Thoracic aorta (tissue), 2 donors: ENCODE results near the gene CACNB1. TPM values are rescaled to one million over a fixed set of nuclear protein-coding genes. Genes with fewer than 3 reads are reported as not detected.

Experiments used
- ATAC-seq: fragments of 150-250 bp; one replicate; pipeline ENCODE4 v1.8.0; 2017; ENCODE audit warnings: low read depth; ENCODE audit not compliant: insufficient number of reproducible peaks, low FRiP score
- DNase-seq: peaks from one replicate; pipeline ENCODE4 v3.0.0-alpha.2; 2020; ENCODE audit warnings: low spot score
- H3K27ac ChIP-seq, 2 donors: fragments of 200-600 bp; sonication (generic); 1 replicate in 1 of 2; 2 replicates in 1 of 2; pipeline ENCODE4 v1.5.1; 2016; ENCODE audit warnings: mild to moderate bottlenecking in 2 of 2, moderate library complexity in 2 of 2
- H3K27me3 ChIP-seq: fragments of 200-600 bp; sonication (generic); replicated peaks from 2 replicates; pipeline ENCODE4 v1.6.0; 2016; ENCODE audit warnings: mild to moderate bottlenecking; ENCODE audit not compliant: insufficient read depth
- H3K36me3 ChIP-seq: fragments of 200-600 bp; sonication (generic); one replicate; pipeline ENCODE4 v1.5.1; 2016
- H3K4me1 ChIP-seq, 2 donors: fragments of 200-600 bp; sonication (generic); 1 replicate in 1 of 2; 2 replicates in 1 of 2; pipeline versions ENCODE4 v1.5.1 to v1.6.0; 2016; ENCODE audit warnings: low read depth in 2 of 2, mild to moderate bottlenecking in 1 of 2; ENCODE audit not compliant: control insufficient read depth in 1 of 2
- H3K4me3 ChIP-seq: fragments of 200-600 bp; sonication (generic); 2 replicates; pipeline ENCODE4 v1.5.1; 2016; ENCODE audit warnings: mild to moderate bottlenecking
- H3K9me3 ChIP-seq: fragments of 200-600 bp; sonication (generic); 2 replicates; pipeline ENCODE4 v1.5.1; 2016
- total RNA-seq, 2 donors: library from RNA; depleted of rRNA; stranded (reverse); fragments of >200 nt; gene quantifications; one replicate each; pipeline versions ENCODE4 v1.1.0 to v1.2.3, GENCODE V29; 2016
- TF ChIP-seq, protein P1 (sequence below): fragments of 200-600 bp; sonication (generic); IDR thresholded peaks from one replicate; pipeline ENCODE4 v1.5.1; 2019; ENCODE audit warnings: antibody characterized with exemption

The CACNB1 gene
- total RNA-seq, 2 donors from 2014 or later = 14.3 to 15.6 TPM

DNA sequence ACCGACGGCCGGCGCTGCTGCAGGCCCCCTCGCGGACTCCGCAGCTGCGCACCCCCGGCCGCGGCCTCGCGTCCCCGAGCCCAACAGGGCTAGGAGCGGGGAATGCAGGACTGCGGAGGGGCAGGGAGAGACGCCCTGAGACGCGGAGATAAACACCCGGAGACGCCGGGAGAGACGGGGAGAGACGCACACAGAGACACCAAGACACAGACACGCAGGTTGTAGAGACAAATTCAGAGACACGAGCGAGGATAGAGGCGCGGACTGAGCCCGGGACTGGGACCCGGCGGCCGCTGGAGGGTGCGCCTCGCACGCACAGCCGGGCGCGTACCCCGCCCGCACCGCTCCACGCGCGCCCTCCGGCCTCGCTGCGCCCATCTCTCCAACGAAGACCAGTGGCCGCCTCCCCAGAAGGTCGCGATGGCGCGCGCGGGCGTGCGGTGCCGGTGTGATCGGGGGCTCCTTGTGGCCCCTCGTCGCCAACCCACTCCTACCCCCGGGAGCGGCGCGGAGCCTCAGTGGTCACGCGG lies 27.4 kb upstream of the CACNB1 start:
- no peaks in the 10 kb centered on the region for H3K27me3 ChIP-seq
- ATAC-seq = no peak
- TF ChIP-seq, protein P1, sequence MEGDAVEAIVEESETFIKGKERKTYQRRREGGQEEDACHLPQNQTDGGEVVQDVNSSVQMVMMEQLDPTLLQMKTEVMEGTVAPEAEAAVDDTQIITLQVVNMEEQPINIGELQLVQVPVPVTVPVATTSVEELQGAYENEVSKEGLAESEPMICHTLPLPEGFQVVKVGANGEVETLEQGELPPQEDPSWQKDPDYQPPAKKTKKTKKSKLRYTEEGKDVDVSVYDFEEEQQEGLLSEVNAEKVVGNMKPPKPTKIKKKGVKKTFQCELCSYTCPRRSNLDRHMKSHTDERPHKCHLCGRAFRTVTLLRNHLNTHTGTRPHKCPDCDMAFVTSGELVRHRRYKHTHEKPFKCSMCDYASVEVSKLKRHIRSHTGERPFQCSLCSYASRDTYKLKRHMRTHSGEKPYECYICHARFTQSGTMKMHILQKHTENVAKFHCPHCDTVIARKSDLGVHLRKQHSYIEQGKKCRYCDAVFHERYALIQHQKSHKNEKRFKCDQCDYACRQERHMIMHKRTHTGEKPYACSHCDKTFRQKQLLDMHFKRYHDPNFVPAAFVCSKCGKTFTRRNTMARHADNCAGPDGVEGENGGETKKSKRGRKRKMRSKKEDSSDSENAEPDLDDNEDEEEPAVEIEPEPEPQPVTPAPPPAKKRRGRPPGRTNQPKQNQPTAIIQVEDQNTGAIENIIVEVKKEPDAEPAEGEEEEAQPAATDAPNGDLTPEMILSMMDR = no peak

DNA sequence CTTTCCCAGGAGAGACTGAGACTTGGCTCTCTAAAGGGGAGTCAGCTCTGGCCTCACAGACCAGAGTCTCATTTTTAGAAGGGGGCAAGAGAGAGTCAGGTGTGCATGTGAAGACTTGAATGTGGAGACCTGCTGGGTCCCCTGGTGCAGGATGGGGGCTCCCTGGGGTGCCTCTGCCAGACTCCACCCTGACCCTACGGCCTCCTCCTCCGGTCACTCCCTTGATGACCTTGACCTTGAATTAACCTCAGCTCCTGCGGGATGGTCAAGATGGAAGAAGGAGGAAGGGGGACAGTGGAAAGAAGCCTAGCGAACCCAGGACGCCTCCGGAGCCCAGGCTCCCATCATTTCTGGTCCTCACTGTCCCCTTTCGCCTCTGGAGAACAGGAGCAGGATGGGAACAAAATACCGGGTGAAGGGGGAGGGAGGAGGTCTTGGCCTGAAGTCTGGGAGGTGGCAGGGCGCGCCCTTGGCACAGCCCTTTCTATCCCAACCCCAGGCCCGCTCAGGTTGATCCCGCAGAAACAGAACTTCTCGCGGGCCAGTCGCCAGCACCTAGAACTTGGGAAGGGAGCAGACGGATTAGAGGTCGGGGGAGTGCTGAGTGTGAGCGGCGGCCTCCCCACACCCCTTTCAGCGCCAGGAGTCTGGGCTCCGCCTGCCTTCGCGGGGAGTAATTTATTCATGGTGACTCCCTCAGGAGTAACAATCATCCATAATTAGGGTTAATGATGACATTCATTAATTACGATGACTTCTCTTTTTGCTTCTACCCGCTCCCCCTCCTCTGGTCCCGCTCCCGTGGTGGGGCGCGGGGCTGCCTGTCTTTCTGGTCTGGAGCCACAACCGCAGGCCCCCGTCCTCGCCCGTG lies 26.7 kb upstream of the CACNB1 start:
- DNase-seq (no peak), ATAC-seq (no peak)
- TF ChIP-seq, protein P1 = no peak
- H3K27me3 ChIP-seq = no peaks in the 10 kb centered on the region
- no peaks in the 10 kb centered on the region for H3K9me3 ChIP-seq
- peak overlapping the region; percentile 78 for H3K4me3 ChIP-seq
- H3K27ac ChIP-seq = peak overlapping the region; percentile 79 to 81
- H3K36me3 ChIP-seq = no peaks in the 10 kb centered on the region
- peaks cover 21 to 62% of the 10 kb centered on the region in 2 donors for H3K4me1 ChIP-seq

More for the DNA sequence above, 27.4 kb upstream of the CACNB1 start:
- peaks cover 21 to 55% of the 10 kb centered on the region in 2 donors for H3K4me1 ChIP-seq
- no peak for DNase-seq
- H3K36me3 ChIP-seq = no peaks in the 10 kb centered on the region
- no peaks in the 10 kb centered on the region for H3K9me3 ChIP-seq
- H3K27ac ChIP-seq = peak overlapping the region; percentile 79 to 81
- H3K4me3 ChIP-seq = peak overlapping the region; percentile 78

DNA sequence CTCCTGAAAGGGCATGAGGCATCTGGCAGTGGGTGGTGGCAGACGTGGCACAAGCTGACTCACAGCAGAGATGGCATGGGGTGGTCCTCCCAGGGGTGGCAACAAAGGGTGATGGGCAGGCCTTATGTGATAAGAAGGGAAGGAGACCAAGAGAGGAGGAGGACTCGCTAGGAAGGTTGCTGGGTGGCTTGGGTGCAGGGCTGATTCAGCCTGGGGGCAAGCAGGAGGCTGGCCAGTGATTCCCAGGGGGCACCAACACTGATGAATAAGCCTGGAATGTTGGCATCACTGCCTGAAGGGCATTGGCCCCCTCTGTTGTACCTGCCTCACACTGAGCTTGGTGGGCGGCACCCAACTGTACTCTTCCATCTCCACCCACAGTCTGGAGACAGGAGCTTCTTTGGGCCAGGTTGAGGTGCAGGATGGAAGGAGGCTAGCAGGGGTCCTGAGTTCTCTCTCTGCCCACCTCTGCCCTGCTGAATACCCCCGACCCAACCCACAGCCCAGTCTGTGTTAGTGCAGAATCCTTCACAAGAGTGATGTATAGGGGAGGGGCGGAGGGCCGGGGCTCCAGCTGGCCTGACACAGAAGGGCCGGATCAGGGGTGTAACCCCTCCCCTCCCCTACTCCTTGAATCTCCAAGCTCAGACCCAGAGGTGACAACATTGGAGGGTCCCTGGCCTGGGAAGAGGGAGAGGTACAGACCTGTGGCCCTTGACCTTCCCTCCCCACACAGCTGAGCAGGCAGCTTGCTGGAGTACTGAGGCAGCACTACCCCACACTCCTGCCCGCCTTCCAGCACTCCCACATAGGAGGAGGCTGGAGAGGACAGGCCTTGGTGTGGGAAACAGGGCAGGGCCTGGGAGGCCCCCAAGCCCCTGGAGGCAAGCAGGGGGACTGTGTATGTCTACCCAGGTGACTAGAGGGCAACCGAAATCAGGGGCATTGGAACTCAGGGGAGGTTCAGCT lies 25.7 kb upstream of the CACNB1 start:
- DNase-seq (no peak), ATAC-seq (peak; percentile 30)
- Histone ChIP-seq H3K27ac (peak overlapping the region; percentile 79 to 81), H3K36me3 (no peaks in the 10 kb centered on the region), H3K27me3 (no peaks in the 10 kb centered on the region), H3K4me3 (peak overlapping the region; percentile 21), H3K9me3 (no peaks in the 10 kb centered on the region), H3K4me1 (peaks cover 21 to 72% of the 10 kb centered on the region in 2 donors)
- TF ChIP-seq, protein P1 = no peak

DNA sequence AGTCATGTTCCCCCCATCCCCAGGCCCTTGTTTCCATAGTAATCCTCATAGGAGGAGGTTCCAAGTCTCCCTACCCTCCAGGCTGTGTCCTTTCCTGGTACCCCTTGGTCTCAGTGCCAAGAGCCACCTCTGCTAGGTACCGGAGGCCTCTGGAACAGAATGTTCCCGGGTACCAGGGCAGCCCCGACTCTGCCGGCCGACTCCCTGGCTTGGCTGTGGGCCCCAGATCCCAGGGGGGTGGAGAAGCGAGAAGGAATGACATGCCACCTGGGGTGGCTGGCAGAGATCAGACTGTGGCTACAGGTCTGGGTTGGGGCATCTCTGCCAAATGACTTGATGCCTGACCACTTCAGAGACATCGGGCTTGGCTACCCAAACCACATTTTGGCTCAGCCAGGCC lies 24.7 kb upstream of the CACNB1 start:
- ATAC-seq (no peak), DNase-seq (no peak)
- Histone ChIP-seq H3K4me3 (no peak overlapping the region), H3K4me1 (peaks cover 21 to 82% of the 10 kb centered on the region in 2 donors), H3K27ac (peak overlapping the region; percentile 56 to 79), H3K36me3 (no peaks in the 10 kb centered on the region), H3K27me3 (no peaks in the 10 kb centered on the region), H3K9me3 (no peaks in the 10 kb centered on the region)
- TF ChIP-seq, protein P1 = no peak
